GM23338 (cell line): Measurements from ENCODE around the gene RASSF6. TPM values are rescaled to one million over a fixed set of nuclear protein-coding genes. Genes with fewer than 3 reads are reported as not detected.

ENCODE experiments used
- ATAC-seq: fragments of 200-7000 bp; cut with Tn5 transposase; 3 replicates; pipeline ENCODE4 v1.9.1; 2020
- DNase-seq: peaks from one replicate; pipeline ENCODE4 v3.0.0-alpha.2; 2015; ENCODE audit warnings: low spot score
- H2AFZ ChIP-seq: fragments of 200-600 bp; sonication (generic); 2 replicates; pipeline ENCODE4 v1.8.0; 2016; ENCODE audit warnings: antibody characterized with exemption, mild to moderate bottlenecking, moderate library complexity
- H3F3A ChIP-seq: fragments of 200-600 bp; sonication (generic); replicated peaks from 2 replicates; pipeline ENCODE4 v1.8.0; 2017; ENCODE audit warnings: antibody characterized with exemption, mixed run types, low read depth
- H3K27ac ChIP-seq: fragments of 200-600 bp; sonication (generic); 2 replicates; pipeline ENCODE4 v1.6.1; 2016; ENCODE audit warnings: low read depth
- H3K27me3 ChIP-seq: fragments of 200-600 bp; sonication (generic); 2 replicates; pipeline ENCODE4 v1.8.0; 2016; ENCODE audit warnings: mild to moderate bottlenecking, mixed run types, moderate library complexity; ENCODE audit not compliant: insufficient read depth
- H3K36me3 ChIP-seq: fragments of 200-600 bp; sonication (generic); 2 replicates; pipeline ENCODE4 v1.8.0; 2016; ENCODE audit warnings: mild to moderate bottlenecking; ENCODE audit not compliant: insufficient read depth
- H3K4me1 ChIP-seq: fragments of 200-600 bp; sonication (generic); 2 replicates; pipeline ENCODE4 v1.8.0; 2016; ENCODE audit warnings: mild to moderate bottlenecking, moderate library complexity; ENCODE audit not compliant: insufficient read depth
- H3K4me2 ChIP-seq: fragments of 200-600 bp; sonication (generic); 2 replicates; pipeline ENCODE4 v1.7.1; 2017; ENCODE audit warnings: mixed run types
- H3K4me3 ChIP-seq: fragments of 200-600 bp; sonication (generic); 2 replicates; pipeline ENCODE4 v1.6.1; 2016; ENCODE audit warnings: mixed run types
- H3K79me2 ChIP-seq: fragments of 200-600 bp; sonication (generic); replicated peaks from 2 replicates; pipeline ENCODE4 v1.8.0; 2017; ENCODE audit warnings: mild to moderate bottlenecking; ENCODE audit not compliant: insufficient read depth
- H3K9me2 ChIP-seq: fragments of 200-600 bp; sonication (generic); 2 replicates; pipeline ENCODE4 v1.8.0; 2017; ENCODE audit not compliant: insufficient read depth
- H4K20me1 ChIP-seq: fragments of 200-600 bp; sonication (generic); replicated peaks from 2 replicates; pipeline ENCODE4 v1.8.0; 2017; ENCODE audit warnings: mild to moderate bottlenecking; ENCODE audit not compliant: insufficient read depth
- H3K27ac Mint-ChIP-seq: 2 replicates; pipeline ENCODE4 v1.8.0; 2020; ENCODE audit warnings: inconsistent platforms, mild to moderate bottlenecking, moderate library complexity, mixed read lengths
- H3K27me3 Mint-ChIP-seq: 3 replicates; pipeline ENCODE4 v1.8.0; 2022; ENCODE audit warnings: low read depth, mild to moderate bottlenecking, moderate library complexity, mixed read lengths, inconsistent platforms; ENCODE audit not compliant: insufficient read depth, poor library complexity
- H3K36me3 Mint-ChIP-seq: 3 replicates; pipeline ENCODE4 v1.8.0; 2021; ENCODE audit warnings: low read depth, mild to moderate bottlenecking, inconsistent platforms, moderate library complexity, mixed read lengths
- H3K4me1 Mint-ChIP-seq: 3 replicates; pipeline ENCODE4 v1.8.0; 2020; ENCODE audit warnings: mild to moderate bottlenecking, inconsistent platforms, mixed read lengths
- H3K4me3 Mint-ChIP-seq: 3 replicates; pipeline ENCODE4 v1.8.0; 2021; ENCODE audit warnings: moderate library complexity, mild to moderate bottlenecking, inconsistent platforms, mixed read lengths
- H3K9me3 Mint-ChIP-seq: 3 replicates; pipeline ENCODE4 v1.8.0; 2020; ENCODE audit warnings: moderate library complexity, mild to moderate bottlenecking, inconsistent platforms, mixed read lengths
- CREB1 ChIP-seq: fragments of 250-450 bp; sonication (Bioruptor Pico); IDR thresholded peaks from 2 replicates; pipeline ENCODE4 v1.5.0; 2020; ENCODE audit warnings: low read depth, mild to moderate bottlenecking, moderate library complexity
- CTCF ChIP-seq, 2 experiments: fragments of 200-600 bp in 1 of 2; sonication (generic) in 1 of 2; conservative IDR thresholded peaks; 2 replicates each; pipeline versions ENCODE4 v1.5.1 to v1.6.1; 2016 to 2017; ENCODE audit warnings: antibody characterized with exemption in 2 of 2, low read depth in 2 of 2, mild to moderate bottlenecking in 2 of 2, moderate library complexity in 1 of 2
- EZH2 ChIP-seq: fragments of 200-600 bp; sonication (generic); IDR thresholded peaks from one replicate; pipeline ENCODE4 v1.8.0; 2017; ENCODE audit warnings: antibody characterized with exemption, mild to moderate bottlenecking, low read depth; ENCODE audit not compliant: unreplicated experiment
- JUNB ChIP-seq: IDR thresholded peaks from one replicate; pipeline ENCODE4 v1.6.1; 2016; ENCODE audit warnings: antibody characterized with exemption; ENCODE audit not compliant: unreplicated experiment
- NANOG ChIP-seq: IDR thresholded peaks from 2 replicates; pipeline ENCODE4 v1.6.1; 2016; ENCODE audit warnings: antibody characterized with exemption, borderline replicate concordance
- REST ChIP-seq: IDR thresholded peaks from one replicate; pipeline ENCODE4 v1.6.1; 2018; ENCODE audit warnings: antibody characterized with exemption; ENCODE audit not compliant: unreplicated experiment
- ZNF462 ChIP-seq: fragments of 250-450 bp; sonication (Bioruptor Pico); IDR thresholded peaks from 2 replicates; pipeline ENCODE4 v1.5.0; 2020; ENCODE audit warnings: mild to moderate bottlenecking, moderate library complexity
- polyA plus RNA-seq: library from polyadenylated mRNA; unstranded; fragments of >200 nt; fragmentation: Nextera tagmentation; extraction: Ambion mirVana; gene quantifications from 2 replicates; pipeline ENCODE4 v1.2.1, GENCODE V29; 2016
- total RNA-seq: library from RNA; depleted of rRNA; stranded (reverse); fragments of >200 nt; shearing (Covaris generic); gene quantifications from 2 replicates; pipeline ENCODE4 v1.2.3, GENCODE V29; 2014

RASSF6 gene
- total and polyA plus RNA-seq, 2 experiments from 2014 or later, result 0.14 to 0.79 TPM

- TF ChIP-seq ZNF462 (CRISPR knock-in tag), result no peak
- no peak for TF ChIP-seq CREB1
- no peak for TF ChIP-seq EZH2
- no peak for TF ChIP-seq REST
Measured at GRCh38 chr4:73669410-73670183, 49.4 kb upstream of the RASSF6 start (continued).

GRCh38 chr4:73668782-73669201 lies 48.6 kb upstream of the RASSF6 start:
- Histone ChIP-seq H2AFZ (no peak overlapping the region), H3K79me2 (no peaks in the 10 kb centered on the region), H3F3A (no peaks in the 10 kb centered on the region), H3K4me3 (no peak overlapping the region), H4K20me1 (no peaks in the 10 kb centered on the region), H3K4me2 (no peak overlapping the region), H3K27me3 (no peaks in the 10 kb centered on the region), H3K9me2 (no peaks in the 10 kb centered on the region), H3K27ac (no peak overlapping the region), H3K36me3 (no peaks in the 10 kb centered on the region), H3K4me1 (peaks cover 7% of the 10 kb centered on the region)
- Mint-ChIP-seq H3K4me1 (peaks cover under 1% of the 10 kb centered on the region; the same call in 2 of the 3 replicates), H3K9me3 (peaks cover 20% of the 10 kb centered on the region), H3K27ac (no peak overlapping the region), H3K27me3 (peaks cover 10% of the 10 kb centered on the region), H3K4me3 (no peak overlapping the region), H3K36me3 (peaks cover 15% of the 10 kb centered on the region)
- TF ChIP-seq CTCF (conservative IDR thresholded peaks at IDR 0.05; ENCODE audit: low read depth in 2 of 2), result no peak
- TF ChIP-seq REST, result no peak
- no peak for TF ChIP-seq NANOG
- TF ChIP-seq JUNB, result no peak
- TF ChIP-seq EZH2, result no peak
- no peak for TF ChIP-seq CREB1
- DNase-seq (no peak), ATAC-seq (no peak)
